HCT116 (cell line): ENCODE results near the gene LSAMP. TPM values are rescaled to one million over a fixed set of nuclear protein-coding genes. Genes with fewer than 3 reads are reported as not detected.

ENCODE experiments used
- ATAC-seq: fragments of 200-7000 bp; cut with Tn5 transposase; 2 replicates; pipeline ENCODE4 v1.9.1; 2020; ENCODE audit warnings: mild to moderate bottlenecking, moderate library complexity
- BruUV-seq: library from RNA; stranded (reverse); fragments of 400-500 nt; replicated peaks from 2 replicates; lab custom pipeline; 2021; lab: Mats Ljungman, UMichigan
- CTCF ChIA-PET: fragments of 300-600 bp; sonication (Branson Sonifier 250); formaldehyde crosslinking; loops from one replicate; lab custom pipeline; 2021; ENCODE audit warnings: antibody characterized with exemption; lab: Charles Lee
- POLR2A ChIA-PET: fragments of 300-600, 350-600 bp; sonication (Branson Sonifier 250); formaldehyde crosslinking; loops from one replicate; lab custom pipeline; 2021; ENCODE audit warnings: antibody characterized with exemption; lab: Charles Lee
- RAD21 ChIA-PET, 2 experiments: fragments of 300-600 bp; sonication (Branson Sonifier 250); formaldehyde crosslinking; loops; one replicate each; lab custom pipeline; 2023; ENCODE audit warnings: low total read pairs in 2 of 2; ENCODE audit not compliant: uncharacterized antibody in 2 of 2, unreplicated experiment in 2 of 2, low non-redundant PET in 1 of 2; lab: Charles Lee
- DNase-seq: peaks from one replicate; pipeline ENCODE4 v3.0.0-alpha.2; 2010; ENCODE audit warnings: low read depth, low spot score
- H2AFZ ChIP-seq: fragments of 200-600 bp; shearing (Covaris generic), sonication (generic); 2 replicates; pipeline ENCODE4 v1.6.1; 2017; ENCODE audit warnings: low read depth, mixed run types, mixed read lengths, antibody characterized with exemption, low read length; ENCODE audit not compliant: poor library complexity, severe bottlenecking
- H3K27ac ChIP-seq: 2 replicates; pipeline ENCODE4 v1.5.1; 2012; ENCODE audit warnings: low read depth, low read length
- H3K27me3 ChIP-seq: fragments of 200-600 bp; sonication (generic); 2 replicates; pipeline ENCODE4 v1.6.1; 2016; ENCODE audit warnings: mixed run types, low read length, mixed read lengths; ENCODE audit not compliant: insufficient read depth
- H3K36me3 ChIP-seq, 2 experiments: fragments of 200-500 bp in 1 of 2; fragments of 200-600 bp in 1 of 2; sonication (Bioruptor generic) in 1 of 2; sonication (generic) in 1 of 2; 2 replicates each; pipeline versions ENCODE4 v1.5.1 to v1.6.1; 2014 to 2016; ENCODE audit warnings: low read length in 2 of 2, inconsistent platforms in 1 of 2, mixed read lengths in 1 of 2, mixed run types in 1 of 2; ENCODE audit not compliant: insufficient read depth in 2 of 2, control insufficient read depth in 1 of 2
- H3K4me1 ChIP-seq, 2 experiments: fragments of 200-600 bp in 1 of 2; sonication (generic) in 1 of 2; 2 replicates each; pipeline versions ENCODE4 v1.5.1 to v1.6.1; 2012 to 2017; ENCODE audit warnings: low read length in 2 of 2, inconsistent platforms in 1 of 2, mild to moderate bottlenecking in 1 of 2, mixed read lengths in 1 of 2, mixed run types in 1 of 2, moderate library complexity in 1 of 2; ENCODE audit not compliant: insufficient read depth in 2 of 2, control insufficient read depth in 1 of 2
- H3K4me2 ChIP-seq: fragments of 200-600 bp; sonication (generic); 2 replicates; pipeline ENCODE4 v1.6.1; 2017; ENCODE audit warnings: mixed run types, low read length, mixed read lengths
- H3K4me3 ChIP-seq, 2 experiments: fragments of 200-600 bp in 1 of 2; sonication (generic) in 1 of 2; replicated peaks in 1 of 2; 2 replicates each; pipeline ENCODE4 v1.5.1; 2011 to 2016; ENCODE audit warnings: low read length in 2 of 2, control low read depth in 1 of 2, low read depth in 1 of 2, mild to moderate bottlenecking in 1 of 2, mixed read lengths in 1 of 2, mixed run types in 1 of 2
- H3K79me2 ChIP-seq: fragments of 200-600 bp; sonication (generic); 2 replicates; pipeline ENCODE4 v1.6.1; 2017; ENCODE audit warnings: mild to moderate bottlenecking, mixed run types, low read length, moderate library complexity, mixed read lengths; ENCODE audit not compliant: insufficient read depth
- H3K9ac ChIP-seq: fragments of 200-600 bp; sonication (generic); 2 replicates; pipeline ENCODE4 v1.6.1; 2016; ENCODE audit warnings: low read length, mixed read lengths
- H3K9me2 ChIP-seq: fragments of 200-600 bp; sonication (generic), shearing (Covaris generic); 2 replicates; pipeline ENCODE4 v1.6.1; 2017; ENCODE audit warnings: mixed run types, mild to moderate bottlenecking, moderate library complexity; ENCODE audit not compliant: insufficient read depth
- H3K9me3 ChIP-seq, 2 experiments: fragments of 200-500 bp in 1 of 2; fragments of 200-600 bp in 1 of 2; sonication (Bioruptor generic) in 1 of 2; sonication (generic) in 1 of 2; 2 replicates each; pipeline ENCODE4 v1.6.1; 2014 to 2017; ENCODE audit warnings: low read length in 2 of 2, mixed read lengths in 2 of 2, inconsistent platforms in 1 of 2, low read depth in 1 of 2, mild to moderate bottlenecking in 1 of 2, mixed run types in 1 of 2, moderate library complexity in 1 of 2; ENCODE audit not compliant: control insufficient read depth in 1 of 2, insufficient read depth in 1 of 2
- H4K20me1 ChIP-seq: fragments of 200-600 bp; sonication (generic), shearing (Covaris generic); 2 replicates; pipeline ENCODE4 v1.6.1; 2017; ENCODE audit warnings: mixed run types, mild to moderate bottlenecking, moderate library complexity; ENCODE audit not compliant: insufficient read depth
- EGR1 ChIP-seq: IDR thresholded peaks from 2 replicates; pipeline ENCODE4 v1.6.1; 2012; ENCODE audit warnings: low read depth
- ELF1 ChIP-seq: IDR thresholded peaks from 2 replicates; pipeline ENCODE4 v1.6.1; 2012; ENCODE audit warnings: low read depth, borderline replicate concordance
- EZH2 ChIP-seq: fragments of 200-600 bp; sonication (generic); IDR thresholded peaks from 2 replicates; pipeline ENCODE4 v1.6.1; 2017; ENCODE audit warnings: antibody characterized with exemption, mixed run types
- EZH2phosphoT487 ChIP-seq: fragments of 200-600 bp; IDR thresholded peaks from 2 replicates; pipeline ENCODE4 v1.6.1; 2018; ENCODE audit warnings: antibody characterized with exemption, borderline replicate concordance
- FOSL1 ChIP-seq: IDR thresholded peaks from 2 replicates; pipeline ENCODE4 v1.6.1; 2012; ENCODE audit warnings: low read depth
- JUND ChIP-seq: IDR thresholded peaks from 2 replicates; pipeline ENCODE4 v1.6.1; 2012
- POLR2A ChIP-seq: IDR thresholded peaks from 2 replicates; pipeline ENCODE4 v1.7.0; 2011; ENCODE audit warnings: borderline replicate concordance; ENCODE audit not compliant: insufficient read depth, insufficient read length; ENCODE audit errors: extremely low read depth
- RAD21 ChIP-seq: IDR thresholded peaks from 2 replicates; pipeline ENCODE4 v1.6.1; 2012; ENCODE audit warnings: low read depth, mild to moderate bottlenecking
- SIN3A ChIP-seq: IDR thresholded peaks from 2 replicates; pipeline ENCODE4 v1.6.1; 2012; ENCODE audit warnings: low read depth
- SP1 ChIP-seq: IDR thresholded peaks from 2 replicates; pipeline ENCODE4 v1.6.1; 2012; ENCODE audit warnings: low read depth
- TCF7L2 ChIP-seq: IDR thresholded peaks from 2 replicates; pipeline ENCODE4 v1.7.0; 2011; ENCODE audit warnings: borderline replicate concordance, inconsistent platforms; ENCODE audit not compliant: insufficient read depth, insufficient read length; ENCODE audit errors: extremely low read depth
- ZNF274 ChIP-seq: fragments of 200-500 bp; sonication (Bioruptor generic); IDR thresholded peaks from 2 replicates; pipeline ENCODE4 v1.6.1; 2014; ENCODE audit warnings: mild to moderate bottlenecking, low read depth, low read length, inconsistent platforms
- intact Hi-C: fragments of 100-400 bp; cut with micrococcal nuclease; formaldehyde crosslinking; loops from 2 replicates; pipeline ENCODE4 v1.10.0; 2022
- total RNA-seq: library from RNA; stranded (reverse); gene quantifications from one replicate; pipeline ENCODE4 v1.2.1, GENCODE V29; 2021; ENCODE audit not compliant: unreplicated experiment
- TF ChIP-seq, protein P1 (sequence below): IDR thresholded peaks from 2 replicates; pipeline ENCODE4 v1.6.1; 2012; ENCODE audit warnings: low read depth
- TF ChIP-seq, protein P2 (sequence below): IDR thresholded peaks from 2 replicates; pipeline ENCODE4 v1.6.1; 2012
- TF ChIP-seq, protein P3 (sequence below): IDR thresholded peaks from 2 replicates; pipeline ENCODE4 v1.6.1; 2011; ENCODE audit warnings: mild to moderate bottlenecking, low read length, moderate library complexity; ENCODE audit not compliant: insufficient replicate concordance; ENCODE audit errors: extremely low read depth

The LSAMP gene
- total RNA-seq, 1 experiment from 2014 or later, result 0.25 TPM

DNA sequence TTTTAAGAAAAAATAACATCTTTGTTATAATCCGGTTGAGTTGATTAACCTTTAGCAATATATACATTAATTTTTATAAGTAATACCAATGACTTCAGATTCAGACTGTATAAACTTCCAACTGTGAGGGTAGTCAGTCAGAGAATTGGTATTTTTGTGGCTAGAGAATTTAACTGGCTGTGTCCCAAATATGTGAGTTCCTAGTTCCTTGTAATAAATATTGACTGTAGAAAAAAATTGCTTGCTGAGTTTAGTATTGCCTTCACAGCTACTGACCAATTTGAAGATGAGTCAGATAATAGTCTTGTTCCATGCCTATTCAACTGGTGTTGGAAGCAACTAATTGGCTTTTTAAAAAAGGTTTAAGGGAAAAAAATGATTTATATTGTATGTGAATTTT, 611.2 kb downstream of the LSAMP start:
- Histone ChIP-seq H3K4me3 (no peak overlapping the region), H4K20me1 (no peaks in the 10 kb centered on the region), H3K27me3 (no peaks in the 10 kb centered on the region), H3K9me3 (no peaks in the 10 kb centered on the region), H3K9ac (no peak overlapping the region), H3K9me2 (no peaks in the 10 kb centered on the region), H3K36me3 (no peaks in the 10 kb centered on the region), H2AFZ (no peak overlapping the region), H3K4me1 (no peaks in the 10 kb centered on the region), H3K4me2 (no peak overlapping the region), H3K79me2 (no peaks in the 10 kb centered on the region), H3K27ac (no peak overlapping the region)
- CTCF ChIA-PET, result interaction anchor here (1.5 kb wide), 1 partner anchor 19 kb away, joined by 5 read pairs; no protein-coding TSS in a partner anchor
- no peak for DNase-seq
- RAD21 ChIA-PET, result no interaction called here
- POLR2A ChIA-PET, result no interaction called here
- no TSS peak for BruUV-seq
- ATAC-seq, result no peak
- TF ChIP-seq POLR2A (no peak), ELF1 (no peak), SIN3A (no peak), FOSL1 (no peak), SP1 (no peak), ZNF274 (no peak), RAD21 (no peak), TCF7L2 (no peak), EZH2 (no peak), JUND (no peak), EGR1 (no peak), EZH2phosphoT487 (no peak)
- TF ChIP-seq, protein P1, sequence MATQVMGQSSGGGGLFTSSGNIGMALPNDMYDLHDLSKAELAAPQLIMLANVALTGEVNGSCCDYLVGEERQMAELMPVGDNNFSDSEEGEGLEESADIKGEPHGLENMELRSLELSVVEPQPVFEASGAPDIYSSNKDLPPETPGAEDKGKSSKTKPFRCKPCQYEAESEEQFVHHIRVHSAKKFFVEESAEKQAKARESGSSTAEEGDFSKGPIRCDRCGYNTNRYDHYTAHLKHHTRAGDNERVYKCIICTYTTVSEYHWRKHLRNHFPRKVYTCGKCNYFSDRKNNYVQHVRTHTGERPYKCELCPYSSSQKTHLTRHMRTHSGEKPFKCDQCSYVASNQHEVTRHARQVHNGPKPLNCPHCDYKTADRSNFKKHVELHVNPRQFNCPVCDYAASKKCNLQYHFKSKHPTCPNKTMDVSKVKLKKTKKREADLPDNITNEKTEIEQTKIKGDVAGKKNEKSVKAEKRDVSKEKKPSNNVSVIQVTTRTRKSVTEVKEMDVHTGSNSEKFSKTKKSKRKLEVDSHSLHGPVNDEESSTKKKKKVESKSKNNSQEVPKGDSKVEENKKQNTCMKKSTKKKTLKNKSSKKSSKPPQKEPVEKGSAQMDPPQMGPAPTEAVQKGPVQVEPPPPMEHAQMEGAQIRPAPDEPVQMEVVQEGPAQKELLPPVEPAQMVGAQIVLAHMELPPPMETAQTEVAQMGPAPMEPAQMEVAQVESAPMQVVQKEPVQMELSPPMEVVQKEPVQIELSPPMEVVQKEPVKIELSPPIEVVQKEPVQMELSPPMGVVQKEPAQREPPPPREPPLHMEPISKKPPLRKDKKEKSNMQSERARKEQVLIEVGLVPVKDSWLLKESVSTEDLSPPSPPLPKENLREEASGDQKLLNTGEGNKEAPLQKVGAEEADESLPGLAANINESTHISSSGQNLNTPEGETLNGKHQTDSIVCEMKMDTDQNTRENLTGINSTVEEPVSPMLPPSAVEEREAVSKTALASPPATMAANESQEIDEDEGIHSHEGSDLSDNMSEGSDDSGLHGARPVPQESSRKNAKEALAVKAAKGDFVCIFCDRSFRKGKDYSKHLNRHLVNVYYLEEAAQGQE, result no peak
- TF ChIP-seq, protein P2, sequence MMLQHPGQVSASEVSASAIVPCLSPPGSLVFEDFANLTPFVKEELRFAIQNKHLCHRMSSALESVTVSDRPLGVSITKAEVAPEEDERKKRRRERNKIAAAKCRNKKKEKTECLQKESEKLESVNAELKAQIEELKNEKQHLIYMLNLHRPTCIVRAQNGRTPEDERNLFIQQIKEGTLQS, result no peak
- TF ChIP-seq, protein P3, sequence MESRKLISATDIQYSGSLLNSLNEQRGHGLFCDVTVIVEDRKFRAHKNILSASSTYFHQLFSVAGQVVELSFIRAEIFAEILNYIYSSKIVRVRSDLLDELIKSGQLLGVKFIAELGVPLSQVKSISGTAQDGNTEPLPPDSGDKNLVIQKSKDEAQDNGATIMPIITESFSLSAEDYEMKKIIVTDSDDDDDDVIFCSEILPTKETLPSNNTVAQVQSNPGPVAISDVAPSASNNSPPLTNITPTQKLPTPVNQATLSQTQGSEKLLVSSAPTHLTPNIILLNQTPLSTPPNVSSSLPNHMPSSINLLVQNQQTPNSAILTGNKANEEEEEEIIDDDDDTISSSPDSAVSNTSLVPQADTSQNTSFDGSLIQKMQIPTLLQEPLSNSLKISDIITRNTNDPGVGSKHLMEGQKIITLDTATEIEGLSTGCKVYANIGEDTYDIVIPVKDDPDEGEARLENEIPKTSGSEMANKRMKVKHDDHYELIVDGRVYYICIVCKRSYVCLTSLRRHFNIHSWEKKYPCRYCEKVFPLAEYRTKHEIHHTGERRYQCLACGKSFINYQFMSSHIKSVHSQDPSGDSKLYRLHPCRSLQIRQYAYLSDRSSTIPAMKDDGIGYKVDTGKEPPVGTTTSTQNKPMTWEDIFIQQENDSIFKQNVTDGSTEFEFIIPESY, result no peak
- intact Hi-C loops, result loop anchor here (10.0 kb wide), 1 partner anchor 921 kb away; no protein-coding TSS in a partner anchor
